Measurements from ENCODE around the gene HIVEP2. TPM values are rescaled to one million over a fixed set of nuclear protein-coding genes. Genes with fewer than 3 reads are reported as not detected.

The HIVEP2 gene
- total RNA-seq, 1 experiment from 2014 or later: 3.0 TPM

DNA sequence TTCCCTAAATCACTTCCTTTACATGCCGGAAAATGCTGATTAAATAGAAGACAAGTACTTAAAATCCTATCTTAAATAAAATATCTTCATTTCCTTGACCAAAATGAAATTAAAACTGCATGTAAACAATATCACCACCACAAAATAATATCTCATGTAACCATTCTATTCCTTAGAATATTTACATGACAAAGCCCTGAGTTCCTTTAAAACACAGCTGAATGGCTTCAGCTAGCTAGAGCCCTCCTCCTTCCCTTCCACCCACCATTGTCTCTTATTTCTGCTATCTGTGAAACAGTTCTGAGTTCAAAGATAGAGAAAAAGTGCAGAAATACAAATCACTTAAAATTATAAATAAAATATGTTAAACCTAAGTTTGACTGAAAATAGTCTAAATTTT, 103.1 kb downstream of the HIVEP2 start:
- no peaks in the 10 kb centered on the region for H4K20me1 ChIP-seq (ENCODE audit: insufficient read depth, low read depth, low read length)
- no peaks in the 10 kb centered on the region for H3K27me3 ChIP-seq (ENCODE audit: low read length)
- no peaks in the 10 kb centered on the region for H3K36me3 ChIP-seq (ENCODE audit: insufficient read depth, low read length)
- DNase-seq: no peak
- H3K4me2 ChIP-seq (ENCODE audit: low read depth, low read length, poor library complexity, severe bottlenecking): no peak overlapping the region
- H3K4me3 ChIP-seq (ENCODE audit: low read length): no peak overlapping the region
- H3K4me1 ChIP-seq (ENCODE audit: low read length): peaks cover 10% of the 10 kb centered on the region
- H3K79me2 ChIP-seq (ENCODE audit: low read length): no peaks in the 10 kb centered on the region
- no peak overlapping the region for H2AFZ ChIP-seq (ENCODE audit: low read length)
- H3K9ac ChIP-seq (ENCODE audit: low read length): no peak overlapping the region
- no peak overlapping the region for H3K27ac ChIP-seq (ENCODE audit: low read length)
- no peaks in the 10 kb centered on the region for H3K9me3 ChIP-seq (ENCODE audit: low read length)
- no peaks in the 10 kb centered on the region for H3K9me2 ChIP-seq (replicated peaks; ENCODE audit: insufficient read depth, low read length)

DNA sequence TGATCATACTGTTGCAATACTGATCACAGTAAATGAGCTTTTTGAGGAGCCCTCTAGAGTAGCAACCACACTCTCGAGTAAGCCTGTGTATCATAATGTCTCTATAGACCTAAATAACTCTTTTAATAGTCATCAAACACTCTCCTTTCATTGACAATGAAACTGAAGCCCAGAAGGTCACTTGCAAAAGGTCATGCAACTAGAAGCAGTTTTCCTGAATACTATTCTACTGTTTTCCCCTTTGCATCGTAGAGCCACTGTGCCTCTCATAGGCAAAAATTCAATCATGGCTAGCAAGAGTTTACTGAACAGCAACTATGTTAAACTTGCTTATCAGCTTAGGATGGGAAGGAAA, 105.3 kb downstream of the HIVEP2 start:
- no peak for DNase-seq
- H3K9ac ChIP-seq (ENCODE audit: low read length): no peak overlapping the region
- H3K4me2 ChIP-seq (ENCODE audit: low read depth, low read length, poor library complexity, severe bottlenecking): no peak overlapping the region
- H3K27ac ChIP-seq (ENCODE audit: low read length): no peak overlapping the region
- H3K79me2 ChIP-seq (ENCODE audit: low read length): no peaks in the 10 kb centered on the region
- H2AFZ ChIP-seq (ENCODE audit: low read length): no peak overlapping the region
- H3K4me1 ChIP-seq (ENCODE audit: low read length): 0 out of 2 replicates have a peak, but pooled peaks cover 3% of the 10 kb centered on the region
- H3K27me3 ChIP-seq (ENCODE audit: low read length): no peaks in the 10 kb centered on the region
- H3K9me3 ChIP-seq (ENCODE audit: low read length): no peaks in the 10 kb centered on the region
- no peaks in the 10 kb centered on the region for H3K9me2 ChIP-seq (replicated peaks; ENCODE audit: insufficient read depth, low read length)
- no peak overlapping the region for H3K4me3 ChIP-seq (ENCODE audit: low read length)
- no peaks in the 10 kb centered on the region for H4K20me1 ChIP-seq (ENCODE audit: insufficient read depth, low read depth, low read length)
- no peaks in the 10 kb centered on the region for H3K36me3 ChIP-seq (ENCODE audit: insufficient read depth, low read length)

DNA sequence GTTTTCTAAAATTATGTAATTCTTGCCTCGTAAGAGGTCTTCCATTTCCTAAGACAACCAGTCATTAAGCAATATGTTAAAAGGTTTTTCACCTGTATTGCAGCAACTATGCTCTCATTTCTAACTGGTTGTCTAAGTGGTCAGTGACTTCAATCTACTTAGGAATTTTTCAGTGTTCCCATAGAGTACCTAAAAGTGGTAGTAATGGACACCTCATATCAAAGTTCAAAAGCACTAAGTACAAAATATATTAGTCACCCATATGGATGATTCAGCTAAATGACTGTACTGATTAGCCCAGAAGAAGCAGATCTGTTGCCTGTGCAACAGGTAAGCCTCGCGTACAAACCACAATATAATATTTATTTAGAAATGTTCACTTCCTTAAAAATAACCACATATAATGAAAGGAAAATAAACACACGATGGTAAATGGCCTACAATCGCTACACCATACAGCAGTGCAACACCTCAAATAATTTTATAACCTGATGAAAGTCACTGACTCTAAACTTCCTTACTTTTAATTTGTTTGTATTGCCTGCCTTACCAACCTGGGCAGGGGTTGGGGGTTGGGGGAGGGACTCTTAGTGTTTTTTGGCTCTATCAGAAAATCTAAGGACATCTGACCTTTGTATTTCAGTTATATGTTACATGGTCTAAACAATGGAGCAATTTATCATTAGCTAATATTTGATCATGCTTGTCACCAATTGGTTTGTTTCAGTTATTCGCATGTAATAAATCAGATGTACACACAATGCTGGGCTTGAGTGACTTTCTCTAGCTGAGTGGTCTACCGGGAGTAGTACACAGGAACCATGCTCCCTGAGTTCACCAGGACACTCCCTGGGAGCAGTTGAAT, 105.9 kb downstream of the HIVEP2 start:
- no peaks in the 10 kb centered on the region for H4K20me1 ChIP-seq (ENCODE audit: insufficient read depth, low read depth, low read length)
- H3K27me3 ChIP-seq (ENCODE audit: low read length): no peaks in the 10 kb centered on the region
- H3K4me3 ChIP-seq (ENCODE audit: low read length): no peak overlapping the region
- H3K9ac ChIP-seq (ENCODE audit: low read length): no peak overlapping the region
- H3K4me1 ChIP-seq (ENCODE audit: low read length): 0 out of 2 replicates have a peak, but pooled peaks cover 3% of the 10 kb centered on the region
- no peak overlapping the region for H3K4me2 ChIP-seq (ENCODE audit: low read depth, low read length, poor library complexity, severe bottlenecking)
- H3K9me3 ChIP-seq (ENCODE audit: low read length): no peaks in the 10 kb centered on the region
- H3K79me2 ChIP-seq (ENCODE audit: low read length): no peaks in the 10 kb centered on the region
- no peak overlapping the region for H3K27ac ChIP-seq (ENCODE audit: low read length)
- no peaks in the 10 kb centered on the region for H3K36me3 ChIP-seq (ENCODE audit: insufficient read depth, low read length)
- DNase-seq: no peak
- H2AFZ ChIP-seq (ENCODE audit: low read length): no peak overlapping the region
- no peaks in the 10 kb centered on the region for H3K9me2 ChIP-seq (replicated peaks; ENCODE audit: insufficient read depth, low read length)

DNA sequence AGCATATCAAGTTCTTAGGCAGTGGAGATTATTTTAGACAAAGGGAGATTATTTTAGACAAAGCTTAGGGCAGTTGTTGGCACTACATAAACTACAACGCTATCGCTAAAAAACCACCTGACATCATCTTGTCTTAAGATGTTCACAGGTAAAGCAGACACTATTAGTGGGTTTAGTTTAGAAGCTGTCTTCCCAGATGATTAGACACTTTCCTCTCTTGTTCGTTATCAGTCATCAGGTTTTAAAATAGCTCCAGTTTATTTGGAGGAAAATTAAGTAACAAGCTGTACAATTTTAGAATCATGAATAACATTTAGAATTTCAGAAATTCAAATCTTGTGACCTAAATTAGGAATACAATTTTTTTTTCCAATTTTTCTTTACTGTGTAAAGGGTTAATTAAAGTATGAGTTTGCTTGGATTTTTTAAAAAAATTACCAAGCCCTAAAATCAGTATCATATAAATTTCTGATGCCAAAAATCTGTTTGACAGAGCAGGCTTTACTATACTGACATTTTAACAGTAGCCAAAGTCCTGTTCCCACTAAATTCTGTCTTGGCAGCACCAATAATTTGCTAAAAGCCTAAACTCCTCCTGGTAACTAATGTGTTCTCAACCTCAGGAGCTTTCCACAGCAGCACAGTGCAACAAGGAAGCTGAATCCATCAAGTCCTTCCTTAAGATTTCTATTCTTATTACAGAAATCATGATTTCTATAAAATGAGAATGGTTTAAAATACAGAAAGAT, 109.0 kb downstream of the HIVEP2 start:
- Histone ChIP-seq H3K4me2 (ENCODE audit: low read depth, low read length, poor library complexity, severe bottlenecking) (no peak overlapping the region), H3K4me3 (ENCODE audit: low read length) (no peak overlapping the region), H3K27ac (ENCODE audit: low read length) (no peak overlapping the region), H4K20me1 (ENCODE audit: insufficient read depth, low read depth, low read length) (no peaks in the 10 kb centered on the region), H3K27me3 (ENCODE audit: low read length) (no peaks in the 10 kb centered on the region), H3K9me2 (replicated peaks; ENCODE audit: insufficient read depth, low read length) (no peaks in the 10 kb centered on the region), H3K9me3 (ENCODE audit: low read length) (no peaks in the 10 kb centered on the region), H3K79me2 (ENCODE audit: low read length) (no peaks in the 10 kb centered on the region), H3K36me3 (ENCODE audit: insufficient read depth, low read length) (no peaks in the 10 kb centered on the region), H3K4me1 (ENCODE audit: low read length) (no peaks in the 10 kb centered on the region), H3K9ac (ENCODE audit: low read length) (no peak overlapping the region), H2AFZ (ENCODE audit: low read length) (no peak overlapping the region)
- DNase-seq: no peak

DNA sequence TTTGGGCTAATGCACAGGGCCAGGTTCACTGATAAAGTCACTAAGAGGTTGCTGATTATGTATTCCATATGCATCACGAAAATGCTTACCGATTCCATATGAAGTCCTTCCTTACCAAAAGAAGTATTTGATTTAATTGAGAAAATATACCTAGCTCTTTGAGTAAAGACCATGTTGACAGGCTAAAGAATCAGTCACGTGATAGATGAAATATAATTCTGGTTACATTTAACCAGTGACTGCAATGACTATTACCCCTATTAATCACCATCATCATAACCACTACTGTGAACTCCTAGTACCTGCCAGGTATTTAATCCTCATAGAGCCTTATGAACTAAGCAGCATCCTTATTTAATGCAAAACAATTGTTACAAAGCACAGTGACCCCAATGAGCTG, 110.1 kb downstream of the HIVEP2 start:
- H3K9me3 ChIP-seq (ENCODE audit: low read length): no peaks in the 10 kb centered on the region
- H3K9me2 ChIP-seq (replicated peaks; ENCODE audit: insufficient read depth, low read length): no peaks in the 10 kb centered on the region
- no peaks in the 10 kb centered on the region for H3K27me3 ChIP-seq (ENCODE audit: low read length)
- H3K4me1 ChIP-seq (ENCODE audit: low read length): no peaks in the 10 kb centered on the region
- no peaks in the 10 kb centered on the region for H3K79me2 ChIP-seq (ENCODE audit: low read length)
- no peak overlapping the region for H3K9ac ChIP-seq (ENCODE audit: low read length)
- DNase-seq: no peak
- no peaks in the 10 kb centered on the region for H4K20me1 ChIP-seq (ENCODE audit: insufficient read depth, low read depth, low read length)
- no peak overlapping the region for H3K27ac ChIP-seq (ENCODE audit: low read length)
- no peaks in the 10 kb centered on the region for H3K36me3 ChIP-seq (ENCODE audit: insufficient read depth, low read length)
- no peak overlapping the region for H3K4me3 ChIP-seq (ENCODE audit: low read length)
- H3K4me2 ChIP-seq (ENCODE audit: low read depth, low read length, poor library complexity, severe bottlenecking): no peak overlapping the region
- H2AFZ ChIP-seq (ENCODE audit: low read length): no peak overlapping the region

DNA sequence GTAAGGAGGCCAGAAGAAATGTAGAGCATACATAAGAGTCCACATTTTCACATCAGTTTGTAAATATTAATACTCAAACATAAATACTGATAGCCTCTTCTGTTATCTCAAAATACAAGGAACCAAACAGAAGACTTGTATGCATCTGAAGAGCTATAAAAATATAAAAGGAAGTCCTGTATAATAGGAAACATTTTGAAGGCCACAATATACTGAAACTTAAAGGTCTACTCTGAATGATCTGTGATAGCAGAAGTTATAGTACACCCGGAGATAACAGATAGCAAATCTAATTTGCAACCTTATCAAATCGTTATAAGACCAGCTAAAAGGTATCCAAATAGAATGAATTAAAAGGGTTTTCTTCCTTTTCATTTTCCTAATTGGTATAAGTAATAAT, 111.2 kb downstream of the HIVEP2 start:
- Histone ChIP-seq H4K20me1 (ENCODE audit: insufficient read depth, low read depth, low read length) (no peaks in the 10 kb centered on the region), H3K27ac (ENCODE audit: low read length) (no peak overlapping the region), H3K27me3 (ENCODE audit: low read length) (no peaks in the 10 kb centered on the region), H3K79me2 (ENCODE audit: low read length) (no peaks in the 10 kb centered on the region), H3K36me3 (ENCODE audit: insufficient read depth, low read length) (no peaks in the 10 kb centered on the region), H2AFZ (ENCODE audit: low read length) (no peak overlapping the region), H3K9me2 (replicated peaks; ENCODE audit: insufficient read depth, low read length) (no peaks in the 10 kb centered on the region), H3K4me3 (ENCODE audit: low read length) (no peak overlapping the region), H3K9me3 (ENCODE audit: low read length) (no peaks in the 10 kb centered on the region), H3K9ac (ENCODE audit: low read length) (no peak overlapping the region), H3K4me2 (ENCODE audit: low read depth, low read length, poor library complexity, severe bottlenecking) (no peak overlapping the region), H3K4me1 (ENCODE audit: low read length) (no peaks in the 10 kb centered on the region)
- DNase-seq: no peak

DNA sequence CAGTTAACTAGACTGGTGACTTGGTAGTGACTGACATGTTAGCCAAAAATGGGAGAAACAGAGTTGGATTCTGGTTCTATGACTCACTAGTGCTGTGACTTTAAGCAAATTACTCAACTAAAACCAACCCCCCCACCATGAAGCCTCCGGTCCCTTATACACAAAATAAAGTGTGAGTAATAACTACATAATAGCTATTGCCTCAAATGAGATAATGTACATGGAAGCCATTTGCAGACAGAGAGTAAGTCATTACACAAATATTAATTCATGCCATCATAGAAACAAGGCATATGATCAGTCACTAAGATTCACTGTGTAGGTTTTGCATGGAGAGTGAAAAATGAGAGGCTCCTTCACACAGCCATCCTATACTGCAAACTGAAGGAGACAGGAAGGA, 111.9 kb downstream of the HIVEP2 start:
- H3K79me2 ChIP-seq (ENCODE audit: low read length): no peaks in the 10 kb centered on the region
- no peak overlapping the region for H3K9ac ChIP-seq (ENCODE audit: low read length)
- no peaks in the 10 kb centered on the region for H3K9me2 ChIP-seq (replicated peaks; ENCODE audit: insufficient read depth, low read length)
- H4K20me1 ChIP-seq (ENCODE audit: insufficient read depth, low read depth, low read length): no peaks in the 10 kb centered on the region
- H3K27me3 ChIP-seq (ENCODE audit: low read length): no peaks in the 10 kb centered on the region
- H3K9me3 ChIP-seq (ENCODE audit: low read length): no peaks in the 10 kb centered on the region
- H3K4me3 ChIP-seq (ENCODE audit: low read length): no peak overlapping the region
- no peak overlapping the region for H3K4me2 ChIP-seq (ENCODE audit: low read depth, low read length, poor library complexity, severe bottlenecking)
- no peaks in the 10 kb centered on the region for H3K36me3 ChIP-seq (ENCODE audit: insufficient read depth, low read length)
- H3K4me1 ChIP-seq (ENCODE audit: low read length): no peaks in the 10 kb centered on the region
- DNase-seq: no peak
- no peak overlapping the region for H2AFZ ChIP-seq (ENCODE audit: low read length)
- H3K27ac ChIP-seq (ENCODE audit: low read length): no peak overlapping the region

DNA sequence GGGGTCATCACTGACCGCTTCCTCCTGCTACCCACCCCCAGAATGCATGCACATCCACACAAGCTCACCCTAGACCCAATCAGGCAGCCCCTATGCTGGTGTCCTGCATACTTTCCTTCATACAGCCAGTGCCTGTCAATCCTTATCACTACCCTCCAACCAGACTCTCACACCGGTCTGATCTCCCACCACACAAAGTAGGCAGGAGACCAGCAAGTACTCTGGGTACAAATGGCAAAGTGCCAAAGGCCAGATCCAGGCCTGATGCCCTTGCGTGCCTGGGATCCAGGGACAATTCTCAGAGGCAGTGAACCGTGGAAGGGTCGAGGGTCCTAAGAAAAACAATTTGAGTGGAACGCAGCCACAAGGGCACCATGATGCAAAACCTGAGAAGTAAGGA, 114.2 kb downstream of the HIVEP2 start:
- no peak overlapping the region for H2AFZ ChIP-seq (ENCODE audit: low read length)
- H3K27me3 ChIP-seq (ENCODE audit: low read length): no peaks in the 10 kb centered on the region
- no peaks in the 10 kb centered on the region for H3K79me2 ChIP-seq (ENCODE audit: low read length)
- DNase-seq: no peak
- no peaks in the 10 kb centered on the region for H3K9me3 ChIP-seq (ENCODE audit: low read length)
- H3K4me3 ChIP-seq (ENCODE audit: low read length): no peak overlapping the region
- no peak overlapping the region for H3K27ac ChIP-seq (ENCODE audit: low read length)
- H4K20me1 ChIP-seq (ENCODE audit: insufficient read depth, low read depth, low read length): no peaks in the 10 kb centered on the region
- no peaks in the 10 kb centered on the region for H3K9me2 ChIP-seq (replicated peaks; ENCODE audit: insufficient read depth, low read length)
- no peaks in the 10 kb centered on the region for H3K4me1 ChIP-seq (ENCODE audit: low read length)
- no peak overlapping the region for H3K4me2 ChIP-seq (ENCODE audit: low read depth, low read length, poor library complexity, severe bottlenecking)
- no peak overlapping the region for H3K9ac ChIP-seq (ENCODE audit: low read length)
- H3K36me3 ChIP-seq (ENCODE audit: insufficient read depth, low read length): no peaks in the 10 kb centered on the region
